GM12892 (cell line): ENCODE results near the gene LDHB.

Source experiments
- POLR2A ChIP-seq: IDR thresholded peaks from 2 replicates; pipeline ENCODE4 v1.6.1; 2011; ENCODE audit warnings: low read depth, low read length, control low read depth
- POLR2AphosphoS5 ChIP-seq: IDR thresholded peaks from 2 replicates; pipeline ENCODE4 v1.6.1; 2011; ENCODE audit warnings: low read depth, low read length, control low read depth
- TAF1 ChIP-seq: IDR thresholded peaks from 2 replicates; pipeline ENCODE4 v1.6.1; 2011; ENCODE audit warnings: low read depth, mild to moderate bottlenecking, control low read depth, low read length, borderline replicate concordance

DNA sequence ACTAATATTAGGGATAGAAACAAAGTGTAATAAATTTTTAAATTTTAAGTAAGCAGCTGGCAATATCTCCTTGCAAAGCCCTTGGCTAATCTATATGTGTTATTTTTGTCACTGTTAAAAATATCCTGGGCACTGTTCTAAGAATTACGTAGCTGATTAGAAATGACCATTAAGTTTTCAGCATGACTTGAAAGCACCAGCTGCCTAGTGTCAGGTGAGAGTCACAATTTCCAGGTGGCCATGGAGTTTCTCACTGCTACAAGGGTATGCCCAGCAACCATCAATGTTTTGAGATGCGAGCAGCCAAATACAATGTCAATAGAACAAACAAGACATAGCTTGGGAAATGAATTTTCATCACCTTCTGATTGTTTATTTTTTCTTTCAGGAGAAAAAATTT is 29.7 kb downstream of the LDHB start:
- TF ChIP-seq POLR2A (no peak), POLR2AphosphoS5 (no peak), TAF1 (no peak)
